ENCODE results near the gene MAN1A2. TPM values are rescaled to one million over a fixed set of nuclear protein-coding genes. Genes with fewer than 3 reads are reported as not detected.

MAN1A2 gene
- total and polyA plus RNA-seq, 9 of the 15 experiments (the other 6 are each of a cell fraction or from before 2014, with no cell fraction given), result 4.2 to 38.4 (median 18.7) TPM

DNA sequence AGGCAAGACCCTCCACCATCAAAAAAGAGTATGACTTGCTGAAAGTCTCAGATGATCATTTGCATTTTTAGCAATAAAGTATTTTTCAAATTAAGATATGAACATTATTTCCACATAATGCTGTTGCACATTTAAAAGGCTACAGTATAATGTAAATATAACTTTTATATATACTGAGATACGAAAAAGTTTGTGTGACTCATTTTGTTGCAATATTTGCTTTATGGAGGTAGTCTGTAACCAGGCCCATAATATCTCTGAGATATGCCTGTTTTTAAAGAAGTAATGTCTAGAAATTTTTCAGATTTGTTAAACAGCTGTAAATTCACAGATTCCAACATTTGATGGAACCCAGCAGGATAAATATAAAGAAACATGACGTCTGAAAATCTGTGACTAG lies 86.7 kb downstream of the MAN1A2 start:
- BruUV-seq (replicated peaks), result no TSS peak
- CTCF ChIA-PET (ENCODE audit: low intra/inter-chr PET ratio), result no interaction called here
- no peak for ATAC-seq
- 77% methylated on average over 2 of the region's 2 CpGs for WGBS (ENCODE audit: insufficient coverage, low coverage, missing lambda C conversion rate)
- no peak for FAIRE-seq
- no peaks in the 10 kb centered on the region for H4K20me1 ChIP-seq (replicated peaks; ENCODE audit: control insufficient read depth, insufficient read depth, low read length)
- H3K9ac ChIP-seq (ENCODE audit: insufficient read depth in 1 of 2, low read depth in 2 of 2, low read length in 2 of 2), result no peak overlapping the region
- POLR2A ChIA-PET, result interaction anchor here (0.7 kb wide), 1 partner anchor 161 kb away, joined by 5 read pairs; no protein-coding TSS in a partner anchor
- H3K9me3 ChIP-seq (replicated peaks; ENCODE audit: control insufficient read depth, insufficient read depth, low read depth, low read length), result 0 out of 2 replicates have a peak, but pooled peaks cover 2% of the 10 kb centered on the region
- no peak for DNase-seq (ENCODE audit: extremely low read depth in 1 of 4, low spot score in 3 of 4)
- intact Hi-C loops (cut with micrococcal nuclease), result no loop called here
- H3K36me3 ChIP-seq (ENCODE audit: control insufficient read depth, insufficient read depth, low read length), result no peaks in the 10 kb centered on the region; the same call in 2 of the 3 replicates
- H3K4me2 ChIP-seq (ENCODE audit: insufficient read depth, low read length), result no peak overlapping the region
- H3K27me3 ChIP-seq (ENCODE audit: control insufficient read depth in 2 of 2, insufficient read depth in 2 of 2, low read length in 2 of 2), result no peaks in the 10 kb centered on the region
- H3K4me3 ChIP-seq, result no peak overlapping the region
- H3K4me1 ChIP-seq (replicated peaks in 1 of 2; ENCODE audit: control insufficient read depth in 2 of 2, insufficient read depth in 2 of 2, low read length in 2 of 2), result no peaks in the 10 kb centered on the region
- in situ Hi-C loops (cut with MboI), result no loop called here
- H3K9me1 ChIP-seq (ENCODE audit: control insufficient read depth, insufficient read depth, low read length), result no peaks in the 10 kb centered on the region
- no peak overlapping the region for H2AFZ ChIP-seq (ENCODE audit: low read depth, low read length)
- no peaks in the 10 kb centered on the region for H3K79me2 ChIP-seq (ENCODE audit: control insufficient read depth, insufficient read depth, low read length)
- H3K27ac ChIP-seq (ENCODE audit: extremely low read depth, low read depth, low read length), result no peak overlapping the region
- no peak for TF ChIP-seq RB1 (IDR thresholded peaks at IDR 0.05; ENCODE audit: low read depth)
- TF ChIP-seq ZNF140 (CRISPR knock-in tag; IDR thresholded peaks at IDR 0.05), result no peak
- TF ChIP-seq, protein P1, sequence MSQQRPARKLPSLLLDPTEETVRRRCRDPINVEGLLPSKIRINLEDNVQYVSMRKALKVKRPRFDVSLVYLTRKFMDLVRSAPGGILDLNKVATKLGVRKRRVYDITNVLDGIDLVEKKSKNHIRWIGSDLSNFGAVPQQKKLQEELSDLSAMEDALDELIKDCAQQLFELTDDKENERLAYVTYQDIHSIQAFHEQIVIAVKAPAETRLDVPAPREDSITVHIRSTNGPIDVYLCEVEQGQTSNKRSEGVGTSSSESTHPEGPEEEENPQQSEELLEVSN (IDR thresholded peaks at IDR 0.05; ENCODE audit: borderline replicate concordance in 1 of 2, extremely low read depth in 1 of 2, insufficient read depth in 1 of 2, insufficient read length in 1 of 2, low read depth in 1 of 2, low read length in 1 of 2, poor library complexity in 1 of 2, severe bottlenecking in 1 of 2), result no peak
- no peak for TF ChIP-seq PHTF2 (CRISPR knock-in tag; IDR thresholded peaks at IDR 0.05)
- no peak for TF ChIP-seq NFIX (CRISPR knock-in tag; IDR thresholded peaks at IDR 0.05; ENCODE audit: low read depth)
- TF ChIP-seq NCOA4 (IDR thresholded peaks at IDR 0.05; ENCODE audit: partially characterized antibody), result no peak
- no peak for TF ChIP-seq ARID2 (IDR thresholded peaks at IDR 0.05)
- no peak for TF ChIP-seq ASH1L (IDR thresholded peaks at IDR 0.05; ENCODE audit: borderline replicate concordance, low read depth, partially characterized antibody)
- TF ChIP-seq, protein P2, sequence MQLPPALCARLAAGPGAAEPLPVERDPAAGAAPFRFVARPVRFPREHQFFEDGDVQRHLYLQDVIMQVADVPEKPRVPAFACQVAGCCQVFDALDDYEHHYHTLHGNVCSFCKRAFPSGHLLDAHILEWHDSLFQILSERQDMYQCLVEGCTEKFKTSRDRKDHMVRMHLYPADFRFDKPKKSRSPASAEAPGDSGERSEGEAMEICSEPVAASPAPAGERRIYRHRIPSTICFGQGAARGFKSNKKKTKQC (CRISPR knock-in tag; IDR thresholded peaks at IDR 0.05), result no peak
- no peak for TF ChIP-seq SMAD4 (CRISPR knock-in tag; conservative IDR thresholded peaks at IDR 0.05)
- TF ChIP-seq ZBTB1 (CRISPR knock-in tag; IDR thresholded peaks at IDR 0.05; ENCODE audit: borderline replicate concordance, low read depth), result no peak
- TF ChIP-seq MXI1 (IDR thresholded peaks at IDR 0.05; ENCODE audit: low read depth, low read length), result no peak
- no peak for TF ChIP-seq U2AF2 (optimal IDR thresholded peaks at IDR 0.05; ENCODE audit: low read depth, low read length)
- TF ChIP-seq, protein P3, sequence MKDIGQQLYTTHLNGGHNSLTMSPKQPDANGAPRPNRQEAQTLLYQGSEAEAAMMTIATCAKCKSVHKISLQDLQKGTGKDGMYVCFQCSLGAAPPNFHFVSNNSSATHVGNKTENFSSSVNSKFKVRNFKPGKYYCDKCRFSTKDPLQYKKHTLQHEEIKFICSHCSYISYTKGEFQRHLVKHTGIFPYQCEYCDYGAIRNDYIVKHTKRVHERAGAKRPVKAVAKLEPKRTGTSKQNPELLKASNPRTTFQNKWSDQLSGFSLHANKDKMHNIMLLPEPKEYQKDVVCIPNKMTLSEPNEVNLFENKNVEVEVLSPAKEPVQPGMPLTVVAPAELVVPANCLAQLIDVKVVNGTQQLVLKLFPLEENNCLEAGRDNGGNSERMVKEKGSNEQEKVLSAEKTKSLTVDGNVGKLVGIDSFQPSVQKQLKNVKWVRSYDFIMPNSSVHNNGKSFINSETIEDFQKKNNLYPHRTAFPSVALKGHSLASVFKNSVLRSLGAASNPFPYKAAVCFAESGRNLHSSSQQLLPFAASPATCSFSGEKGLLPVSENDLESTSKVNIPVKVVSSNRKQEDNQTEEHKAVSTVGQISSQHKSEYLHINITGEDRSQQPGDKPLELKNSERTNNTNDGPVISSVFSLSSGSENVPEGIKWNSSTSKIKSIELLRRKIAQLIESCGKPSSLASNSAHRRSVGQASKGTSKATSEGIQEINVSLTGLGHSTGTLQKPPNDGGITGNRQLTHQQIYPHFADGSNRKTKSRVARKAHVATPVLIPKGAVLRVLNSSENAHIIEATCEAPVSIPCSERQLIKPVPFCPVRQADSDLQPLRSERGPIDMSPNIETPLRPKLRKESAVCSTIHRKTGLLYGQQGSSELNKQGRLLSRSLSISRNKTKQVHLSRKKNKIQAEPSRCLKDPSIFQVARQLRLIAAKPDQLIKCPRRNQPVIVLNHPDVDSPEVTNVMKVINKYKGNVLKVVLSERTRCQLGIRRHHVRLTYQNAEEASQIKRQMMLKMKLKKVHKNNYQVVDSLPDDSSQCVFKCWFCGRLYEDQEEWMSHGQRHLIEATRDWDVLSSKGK (CRISPR knock-in tag; IDR thresholded peaks at IDR 0.05), result no peak

Data from K562 (cell line).